PFSK-1 (cell line): Measurements from ENCODE around the gene FGF9.

Experiments used
- FOXP2 ChIP-seq: optimal IDR thresholded peaks from 2 replicates; pipeline ENCODE3; 2011; ENCODE audit warnings: borderline replicate concordance, control low read depth, inconsistent platforms; ENCODE audit not compliant: insufficient read depth; ENCODE audit errors: extremely low read length, extremely low read depth
- POLR2AphosphoS5 ChIP-seq: IDR thresholded peaks from 2 replicates; pipeline ENCODE4 v1.6.1; 2012; ENCODE audit warnings: low read depth, mild to moderate bottlenecking, control low read depth, low read length, moderate library complexity
- REST ChIP-seq, 2 experiments: IDR thresholded peaks; 2 replicates each; pipeline versions ENCODE4 v1.6.1 to v1.8.0; 2011 to 2012; ENCODE audit warnings: low read depth in 2 of 2, low read length in 2 of 2, control low read depth in 1 of 2, inconsistent platforms in 1 of 2, mild to moderate bottlenecking in 1 of 2, moderate library complexity in 1 of 2; ENCODE audit not compliant: insufficient read depth in 1 of 2
- SIN3A ChIP-seq: IDR thresholded peaks from 2 replicates; pipeline ENCODE4 v1.6.1; 2012; ENCODE audit warnings: mild to moderate bottlenecking, low read length, moderate library complexity, borderline replicate concordance; ENCODE audit not compliant: insufficient read depth
- TAF1 ChIP-seq: IDR thresholded peaks from 2 replicates; pipeline ENCODE4 v1.6.1; 2012; ENCODE audit warnings: low read length, control low read depth, borderline replicate concordance; ENCODE audit not compliant: insufficient read depth

DNA sequence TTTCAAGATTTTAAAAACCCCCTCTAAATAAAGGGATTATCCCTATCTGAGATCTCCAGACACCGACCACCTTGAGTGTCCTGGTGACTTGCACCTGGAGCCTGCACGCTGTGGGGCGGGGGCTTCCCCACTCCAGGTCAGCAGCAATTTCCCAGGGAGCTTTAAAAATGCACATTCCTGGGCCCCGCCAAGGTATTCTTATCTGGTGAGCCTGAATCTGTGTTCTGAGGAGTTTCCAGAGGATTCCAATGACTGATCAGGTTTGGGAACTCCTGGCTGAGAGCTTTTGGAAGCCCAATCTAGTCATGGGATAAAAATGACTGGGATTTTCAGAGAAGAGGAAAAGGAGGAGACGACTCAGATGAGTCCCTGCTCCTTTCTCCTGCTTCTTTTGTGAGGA is 66.1 kb downstream of the FGF9 start:
- TF ChIP-seq POLR2AphosphoS5 (no peak), SIN3A (no peak), REST (IDR thresholded peaks at IDR 0.05; ENCODE audit: insufficient read depth in 1 of 2, low read depth in 2 of 2, low read length in 2 of 2) (no peak), TAF1 (no peak), FOXP2 (no peak)
